A549 (cell line): ENCODE results near the gene SMPD2. TPM values are rescaled to one million over a fixed set of nuclear protein-coding genes. Genes with fewer than 3 reads are reported as not detected.

Experiments used
- ATAC-seq, 2 experiments: fragments of 200-7000 bp in 1 of 2; fragments of >200 bp in 1 of 2; cut with Nextera tagmentation in 1 of 2; cut with Tn5 transposase in 1 of 2; 3 replicates each; pipeline versions ENCODE4 v1.8.0 to v1.9.1; 2018 to 2020; ENCODE audit warnings: mild to moderate bottlenecking in 1 of 2, moderate library complexity in 1 of 2
- CTCF ChIA-PET: fragments of 300-600 bp; sonication (Branson Sonifier 250); formaldehyde crosslinking; extraction: SDS; loops from one replicate; lab custom pipeline; 2021; ENCODE audit warnings: antibody characterized with exemption, inconsistent platforms; lab: Yijun Ruan, JAX
- POLR2A ChIA-PET: fragments of 350-600 bp; formaldehyde crosslinking; extraction: SDS; loops from one replicate; lab custom pipeline; 2021; ENCODE audit warnings: antibody characterized with exemption, inconsistent platforms; lab: Yijun Ruan, JAX
- DNase-seq, 2 experiments: peaks; one replicate each; pipeline versions ENCODE4 v3.0.0 to v3.0.0-alpha.2; 2011 to 2016; ENCODE audit warnings: low read depth in 1 of 2, low spot score in 1 of 2
- FAIRE-seq: peaks from 2 replicates; lab custom pipeline; 2011; peaks lifted over from hg19 to GRCh38; lab: Jason Lieb, UNC
- H3K27ac ChIP-seq, 2 experiments: fragments of >200 bp; sonication (Bioruptor Twin); formaldehyde crosslinking; 3 replicates each; pipeline ENCODE4 v1.5.1; 2016 to 2017
- H3K4me1 ChIP-seq: fragments of >200 bp; sonication (Bioruptor Twin); formaldehyde crosslinking; 3 replicates; pipeline ENCODE4 v1.6.1; 2016
- H3K4me2 ChIP-seq: fragments of >200 bp; sonication (Bioruptor Twin); formaldehyde crosslinking; 3 replicates; pipeline ENCODE4 v1.6.1; 2016
- H3K4me3 ChIP-seq: fragments of >200 bp; sonication (Bioruptor Twin); formaldehyde crosslinking; 3 replicates; pipeline ENCODE4 v1.5.1; 2016
- H3K9me3 ChIP-seq: fragments of >200 bp; sonication (Bioruptor Twin); formaldehyde crosslinking; 3 replicates; pipeline ENCODE4 v1.6.1; 2016
- BHLHE40 ChIP-seq: IDR thresholded peaks from 2 replicates; pipeline ENCODE4 v1.6.1; 2012; ENCODE audit warnings: low read depth, low read length, inconsistent platforms
- CBX2 ChIP-seq: fragments of 200-600 bp; sonication (generic); IDR thresholded peaks from 2 replicates; pipeline ENCODE4 v1.6.1; 2016; ENCODE audit warnings: low read depth, mild to moderate bottlenecking, borderline replicate concordance
- CBX8 ChIP-seq: fragments of 200-600 bp; sonication (generic); IDR thresholded peaks from 2 replicates; pipeline ENCODE4 v1.6.1; 2016
- EHF ChIP-seq: fragments of 250-450 bp; sonication (Bioruptor Pico); IDR thresholded peaks from 2 replicates; pipeline ENCODE4 v1.5.0; 2020; ENCODE audit warnings: mild to moderate bottlenecking
- EHMT2 ChIP-seq: fragments of 200-600 bp; sonication (generic); IDR thresholded peaks from 2 replicates; pipeline ENCODE4 v1.6.1; 2016; ENCODE audit warnings: antibody characterized with exemption, low read depth, mild to moderate bottlenecking, moderate library complexity
- ESRRA ChIP-seq: fragments of 150-350 bp; IDR thresholded peaks from 2 replicates; pipeline ENCODE4 v1.6.1; 2014; ENCODE audit warnings: mild to moderate bottlenecking, low read length, borderline replicate concordance
- FOXS1 ChIP-seq: fragments of 250-450 bp; sonication (Bioruptor Pico); IDR thresholded peaks from 2 replicates; pipeline ENCODE4 v1.5.0; 2020; ENCODE audit warnings: mild to moderate bottlenecking, moderate library complexity
- HOXA7 ChIP-seq: fragments of 250-450 bp; sonication (Bioruptor Pico); IDR thresholded peaks from 2 replicates; pipeline ENCODE4 v1.5.0; 2020; ENCODE audit warnings: mild to moderate bottlenecking, moderate library complexity
- HOXB13 ChIP-seq: fragments of 250-450 bp; sonication (Bioruptor Pico); IDR thresholded peaks from 2 replicates; pipeline ENCODE4 v1.5.0; 2020; ENCODE audit warnings: low read depth, mild to moderate bottlenecking, moderate library complexity
- KDM5A ChIP-seq: fragments of 200-600 bp; sonication (generic); IDR thresholded peaks from 2 replicates; pipeline ENCODE4 v1.6.1; 2016; ENCODE audit warnings: antibody characterized with exemption, mild to moderate bottlenecking
- MAFK ChIP-seq: fragments of 450-650 bp; IDR thresholded peaks from 2 replicates; pipeline ENCODE4 v1.6.1; 2014; ENCODE audit not compliant: partially characterized antibody
- MAZ ChIP-seq: fragments of 150-350 bp; IDR thresholded peaks from 2 replicates; pipeline ENCODE4 v1.6.1; 2014; ENCODE audit warnings: antibody characterized with exemption, low read depth, low read length, borderline replicate concordance
- NFE2L2 ChIP-seq: fragments of 150-350 bp; conservative IDR thresholded peaks from 2 replicates; pipeline ENCODE4 v1.6.1; 2014; ENCODE audit warnings: low read length
- POLR2A ChIP-seq: IDR thresholded peaks from 2 replicates; pipeline ENCODE4 v1.6.1; 2012; ENCODE audit warnings: mild to moderate bottlenecking, low read length
- POLR2AphosphoS2 ChIP-seq: conservative IDR thresholded peaks from 2 replicates; pipeline ENCODE4 v1.6.1; 2012; ENCODE audit warnings: low read length, improper control_type of control experiment, inconsistent platforms
- RARB ChIP-seq: fragments of 250-450 bp; sonication (Bioruptor Pico); IDR thresholded peaks from 2 replicates; pipeline ENCODE4 v1.8.0; 2021; ENCODE audit warnings: mild to moderate bottlenecking, moderate library complexity
- RCOR1 ChIP-seq: fragments of 150-350 bp; IDR thresholded peaks from 2 replicates; pipeline ENCODE4 v1.6.1; 2014; ENCODE audit warnings: antibody characterized with exemption, low read length, low read depth
- RNF2 ChIP-seq: fragments of 200-600 bp; sonication (generic); IDR thresholded peaks from 2 replicates; pipeline ENCODE4 v1.6.1; 2016; ENCODE audit warnings: low read depth, mild to moderate bottlenecking, antibody characterized with exemption, moderate library complexity, borderline replicate concordance
- ZFP36 ChIP-seq: fragments of 450-650 bp; IDR thresholded peaks from 2 replicates; pipeline ENCODE4 v1.6.1; 2014; ENCODE audit warnings: borderline replicate concordance; ENCODE audit not compliant: partially characterized antibody
- ZSCAN20 ChIP-seq: fragments of 250-450 bp; sonication (Bioruptor Pico); IDR thresholded peaks from 2 replicates; pipeline ENCODE4 v1.8.0; 2022; ENCODE audit warnings: mild to moderate bottlenecking, moderate library complexity
- WGBS: methylation state at CpG from one replicate; pipeline ENCODE4 v1.1.6; 2017; ENCODE audit errors: missing lambda C conversion rate; 5-methylcytosine and 5-hydroxymethylcytosine counted together
- polyA plus RNA-seq, 4 experiments: library from polyadenylated mRNA; depleted of rRNA in 3 of 4; stranded (reverse); fragments of >200 nt; fragmentation: RNase III in 1 of 4; extraction: RNeasy Plus Mini Kit Qiagen cat#74134 plus additional on column Dnase treatment in 1 of 4; gene quantifications; 2 replicates in 3 of 4; 3 replicates in 1 of 4; pipeline ENCODE4 v1.2.3, GENCODE V29; 2011 to 2017
- TF ChIP-seq, protein P1 (sequence below): IDR thresholded peaks from 2 replicates; pipeline ENCODE4 v1.6.1; 2012; ENCODE audit warnings: low read depth, borderline replicate concordance
- TF ChIP-seq, protein P2 (sequence below): fragments of 150-350 bp; IDR thresholded peaks from 2 replicates; pipeline ENCODE4 v1.6.1; 2014; ENCODE audit warnings: low read depth, mild to moderate bottlenecking, low read length
- TF ChIP-seq, protein P3 (sequence below): fragments of 250-450 bp; sonication (Bioruptor Pico); IDR thresholded peaks from 2 replicates; pipeline ENCODE4 v1.5.0; 2020; ENCODE audit warnings: low read depth, mild to moderate bottlenecking, moderate library complexity
- TF ChIP-seq, protein P4 (sequence below): fragments of 450-650 bp; IDR thresholded peaks from 2 replicates; pipeline ENCODE4 v1.6.1; 2014; ENCODE audit warnings: antibody characterized with exemption
- TF ChIP-seq, protein P5 (sequence below): IDR thresholded peaks from 2 replicates; pipeline ENCODE4 v1.6.1; 2012

SMPD2 gene
- polyA plus RNA-seq, 2 of the 4 experiments (the other 2 are of a cell fraction) = 9.6 to 10.0 TPM

DNA sequence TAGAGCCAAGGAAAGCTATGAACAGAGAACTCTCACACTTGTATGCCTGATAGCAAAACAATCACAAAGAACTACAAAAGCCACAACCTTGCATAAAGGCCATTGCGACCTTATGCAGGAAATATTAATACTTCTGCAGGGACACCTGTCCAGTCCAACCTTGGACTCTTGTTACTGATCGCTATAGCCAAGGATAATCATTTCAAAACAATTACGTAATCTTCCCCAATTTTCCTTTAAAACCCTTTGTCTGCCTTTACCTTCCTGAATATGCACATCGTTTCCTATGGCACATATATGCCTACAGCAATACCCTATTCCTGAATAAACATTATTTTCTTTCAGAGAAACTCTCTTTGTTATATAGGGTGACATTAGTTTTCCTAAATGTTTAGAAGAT, 22.9 kb upstream of the SMPD2 start:
- no peak for TF ChIP-seq CBX8
- TF ChIP-seq, all 56 proteins: peak for 0
- 86% methylated on average over 4 of the region's 4 CpGs for WGBS
- Histone ChIP-seq H3K9me3 (no peaks in the 10 kb centered on the region), H3K4me3 (no peak overlapping the region), H3K27ac (no peak overlapping the region), H3K4me2 (no peak overlapping the region), H3K4me1 (no peaks in the 10 kb centered on the region)
- DNase-seq (no peak), FAIRE-seq (no peak), ATAC-seq (no peak)
- CTCF ChIA-PET = no interaction called here
- POLR2A ChIA-PET = no interaction called here

DNA sequence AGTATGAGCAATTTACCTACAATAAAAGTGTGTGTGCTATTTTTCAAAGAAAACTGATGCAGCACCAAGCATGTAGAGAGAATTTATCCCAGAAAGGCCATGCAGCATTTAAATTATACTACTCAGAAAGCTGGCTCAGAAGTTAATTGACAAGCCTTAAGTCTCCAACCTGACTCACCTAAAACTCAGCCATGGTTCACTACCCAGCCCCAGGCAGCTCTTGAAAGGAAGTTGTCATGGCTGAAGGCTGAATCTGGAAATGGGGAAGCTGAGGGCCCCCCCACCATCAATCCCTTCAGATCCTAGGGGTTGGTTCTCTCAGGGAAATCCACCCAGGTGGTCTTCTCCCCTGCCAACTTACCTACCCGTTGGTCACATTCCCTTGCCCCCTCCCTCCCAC, 19.8 kb upstream of the SMPD2 start:
- H3K4me1 ChIP-seq = no peaks in the 10 kb centered on the region
- no peak for DNase-seq
- ChIA-PET CTCF (no interaction called here), POLR2A (no interaction called here)
- H3K27ac ChIP-seq = no peak overlapping the region
- H3K4me3 ChIP-seq = no peak overlapping the region
- no peak overlapping the region for H3K4me2 ChIP-seq
- WGBS = 59% methylated on average over 1 of the region's 1 CpG
- no peak for ATAC-seq
- H3K9me3 ChIP-seq = no peaks in the 10 kb centered on the region
- TF ChIP-seq HOXB13 (no peak), NFE2L2 (no peak), BHLHE40 (no peak), HOXA7 (no peak)
- TF ChIP-seq, protein P1, sequence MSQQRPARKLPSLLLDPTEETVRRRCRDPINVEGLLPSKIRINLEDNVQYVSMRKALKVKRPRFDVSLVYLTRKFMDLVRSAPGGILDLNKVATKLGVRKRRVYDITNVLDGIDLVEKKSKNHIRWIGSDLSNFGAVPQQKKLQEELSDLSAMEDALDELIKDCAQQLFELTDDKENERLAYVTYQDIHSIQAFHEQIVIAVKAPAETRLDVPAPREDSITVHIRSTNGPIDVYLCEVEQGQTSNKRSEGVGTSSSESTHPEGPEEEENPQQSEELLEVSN = no peak
- FAIRE-seq = no peak

DNA sequence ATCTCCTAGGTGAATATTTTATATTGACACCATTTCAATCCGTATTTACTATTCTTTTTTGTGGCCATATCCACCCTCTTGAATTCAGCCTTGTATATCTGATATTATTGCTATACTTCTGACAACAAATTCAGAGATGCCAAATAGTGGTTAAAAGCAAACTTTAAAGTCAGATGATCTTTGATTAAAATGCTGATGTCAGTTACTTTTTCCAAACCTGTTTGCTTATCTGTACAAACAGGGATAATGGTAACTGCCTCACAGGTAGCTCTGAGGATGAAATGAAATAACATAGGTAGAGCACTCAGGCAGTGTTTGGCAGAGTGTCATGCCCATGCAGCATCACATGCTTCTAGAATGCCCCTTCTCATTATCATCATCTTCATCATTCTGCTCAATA, 19.3 kb upstream of the SMPD2 start:
- 68% methylated on average over 1 of the region's 1 CpG for WGBS
- no peak overlapping the region for H3K4me3 ChIP-seq
- H3K4me1 ChIP-seq = no peaks in the 10 kb centered on the region
- FAIRE-seq (no peak), ATAC-seq (no peak), DNase-seq (no peak)
- H3K27ac ChIP-seq = no peak overlapping the region
- ChIA-PET CTCF (interaction anchor here (0.8 kb wide), 1 partner anchor 13 kb away, joined by 3 read pairs; no protein-coding TSS in a partner anchor), POLR2A (no interaction called here)
- no peaks in the 10 kb centered on the region for H3K9me3 ChIP-seq
- TF ChIP-seq ZSCAN20 (CRISPR knock-in tag) = no peak
- peak; percentile 55 for TF ChIP-seq MAFK
- no peak overlapping the region for H3K4me2 ChIP-seq

DNA sequence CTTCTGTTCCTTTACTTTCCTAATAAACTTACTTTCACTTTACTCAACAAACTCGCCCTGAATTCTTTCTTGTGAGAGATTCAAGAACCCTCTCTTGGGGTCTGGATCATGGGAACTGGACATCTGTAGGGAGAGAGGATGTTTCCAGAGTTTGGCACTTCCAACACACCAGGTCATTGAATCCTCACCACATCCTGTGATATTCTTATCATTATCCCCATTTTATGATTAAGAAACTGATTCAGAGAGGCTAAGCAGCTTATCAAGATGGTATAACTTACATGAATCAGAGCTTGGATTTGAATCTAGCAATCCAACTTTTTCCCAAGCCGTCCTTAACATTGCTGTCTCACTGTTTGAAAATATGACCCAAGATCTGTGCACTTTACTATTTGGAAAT, 15.6 kb upstream of the SMPD2 start:
- TF ChIP-seq FOXS1 (CRISPR knock-in tag) (no peak), HOXA7 (no peak)
- TF ChIP-seq, protein P2, sequence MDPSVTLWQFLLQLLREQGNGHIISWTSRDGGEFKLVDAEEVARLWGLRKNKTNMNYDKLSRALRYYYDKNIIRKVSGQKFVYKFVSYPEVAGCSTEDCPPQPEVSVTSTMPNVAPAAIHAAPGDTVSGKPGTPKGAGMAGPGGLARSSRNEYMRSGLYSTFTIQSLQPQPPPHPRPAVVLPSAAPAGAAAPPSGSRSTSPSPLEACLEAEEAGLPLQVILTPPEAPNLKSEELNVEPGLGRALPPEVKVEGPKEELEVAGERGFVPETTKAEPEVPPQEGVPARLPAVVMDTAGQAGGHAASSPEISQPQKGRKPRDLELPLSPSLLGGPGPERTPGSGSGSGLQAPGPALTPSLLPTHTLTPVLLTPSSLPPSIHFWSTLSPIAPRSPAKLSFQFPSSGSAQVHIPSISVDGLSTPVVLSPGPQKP = no peak
- DNase-seq (no peak), ATAC-seq (no peak), FAIRE-seq (no peak)
- WGBS = 81% methylated on average over 2 of the region's 2 CpGs
- no peak overlapping the region for H3K4me2 ChIP-seq
- ChIA-PET POLR2A (no interaction called here), CTCF (interaction anchor here (0.5 kb wide), 1 partner anchor 44 kb away, joined by 3 read pairs; no protein-coding TSS in a partner anchor)
- no peaks in the 10 kb centered on the region for H3K9me3 ChIP-seq
- H3K4me1 ChIP-seq = no peaks in the 10 kb centered on the region
- H3K4me3 ChIP-seq = no peak overlapping the region
- H3K27ac ChIP-seq = no peak overlapping the region

DNA sequence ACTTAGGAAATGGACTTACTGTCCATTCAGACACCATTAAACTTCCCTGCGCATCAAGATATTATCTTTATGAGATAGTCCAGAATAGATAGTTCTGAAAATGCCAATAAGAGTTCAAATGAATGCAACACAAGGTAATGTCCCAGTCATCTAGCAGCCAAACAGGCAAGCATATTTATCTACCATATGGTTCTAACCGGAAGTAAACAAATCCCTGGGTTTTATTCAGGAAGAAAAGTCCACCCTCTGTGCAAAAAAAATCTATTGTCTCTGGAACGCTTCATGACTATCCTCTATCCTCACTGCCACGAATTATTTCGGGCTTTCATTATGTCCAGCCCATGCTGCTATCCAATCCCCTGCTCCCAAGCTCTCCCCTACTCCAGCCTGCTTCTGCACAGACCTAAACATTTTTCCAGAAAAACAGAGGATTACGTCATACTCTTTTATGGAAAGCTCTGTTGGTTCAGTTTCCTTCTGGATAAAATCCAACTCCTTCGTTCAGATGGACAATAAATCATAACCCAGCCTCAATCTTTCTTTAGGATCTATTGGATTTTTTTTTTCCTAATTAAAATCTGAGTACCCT, 11.5 kb upstream of the SMPD2 start:
- no peak for ATAC-seq
- ChIA-PET CTCF (no interaction called here), POLR2A (interaction anchor here (0.8 kb wide), 1 partner anchor 12 kb away, joined by 4 read pairs; the partner anchor contains the start of genes PPIL6 and SMPD2)
- TF ChIP-seq RARB (CRISPR knock-in tag) (no peak), POLR2A (no peak), ZFP36 (no peak), CBX2 (no peak), KDM5A (no peak), RCOR1 (no peak), RNF2 (no peak), EHF (CRISPR knock-in tag) (no peak), ESRRA (no peak), POLR2AphosphoS2 (no peak), EHMT2 (no peak), MAZ (no peak)
- TF ChIP-seq, protein P3, sequence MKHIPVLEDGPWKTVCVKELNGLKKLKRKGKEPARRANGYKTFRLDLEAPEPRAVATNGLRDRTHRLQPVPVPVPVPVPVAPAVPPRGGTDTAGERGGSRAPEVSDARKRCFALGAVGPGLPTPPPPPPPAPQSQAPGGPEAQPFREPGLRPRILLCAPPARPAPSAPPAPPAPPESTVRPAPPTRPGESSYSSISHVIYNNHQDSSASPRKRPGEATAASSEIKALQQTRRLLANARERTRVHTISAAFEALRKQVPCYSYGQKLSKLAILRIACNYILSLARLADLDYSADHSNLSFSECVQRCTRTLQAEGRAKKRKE (CRISPR knock-in tag) = no peak
- TF ChIP-seq, protein P4, sequence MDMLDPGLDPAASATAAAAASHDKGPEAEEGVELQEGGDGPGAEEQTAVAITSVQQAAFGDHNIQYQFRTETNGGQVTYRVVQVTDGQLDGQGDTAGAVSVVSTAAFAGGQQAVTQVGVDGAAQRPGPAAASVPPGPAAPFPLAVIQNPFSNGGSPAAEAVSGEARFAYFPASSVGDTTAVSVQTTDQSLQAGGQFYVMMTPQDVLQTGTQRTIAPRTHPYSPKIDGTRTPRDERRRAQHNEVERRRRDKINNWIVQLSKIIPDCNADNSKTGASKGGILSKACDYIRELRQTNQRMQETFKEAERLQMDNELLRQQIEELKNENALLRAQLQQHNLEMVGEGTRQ = no peak
- TF ChIP-seq, protein P5, sequence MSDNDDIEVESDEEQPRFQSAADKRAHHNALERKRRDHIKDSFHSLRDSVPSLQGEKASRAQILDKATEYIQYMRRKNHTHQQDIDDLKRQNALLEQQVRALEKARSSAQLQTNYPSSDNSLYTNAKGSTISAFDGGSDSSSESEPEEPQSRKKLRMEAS = no peak

More for the DNA sequence above, 11.5 kb upstream of the SMPD2 start:
- Histone ChIP-seq H3K4me3 (no peak overlapping the region), H3K4me2 (no peak overlapping the region), H3K9me3 (no peaks in the 10 kb centered on the region), H3K4me1 (no peaks in the 10 kb centered on the region), H3K27ac (no peak overlapping the region)
- FAIRE-seq (no peak), DNase-seq (no peak)
- 57% methylated on average over 7 of the region's 7 CpGs for WGBS
